VCaP (cell line): Measurements from ENCODE around the gene SERPINB5.
A peak's percentile ranks its signal among the peaks of the same experiment; 100 is the strongest.

Experiments used
- H3K27ac ChIP-seq: fragments of 450-650 bp; 2 replicates; pipeline ENCODE4 v1.5.1; 2017
- CTCF ChIP-seq: fragments of 450-650 bp; conservative IDR thresholded peaks from 2 replicates; pipeline ENCODE4 v1.5.1; 2017; ENCODE audit warnings: mild to moderate bottlenecking, moderate library complexity

Gene SERPINB5

GRCh38 chr18:63480915-63481314 lies 4.2 kb downstream of the SERPINB5 start:
- no peak for TF ChIP-seq CTCF
- no peak overlapping the region for H3K27ac ChIP-seq

- no peak for TF ChIP-seq CTCF
- H3K27ac ChIP-seq, result no peak overlapping the region
Observed at GRCh38 chr18:63487676-63488075, 10.9 kb downstream of the SERPINB5 start.

- no peak for TF ChIP-seq CTCF
- no peak overlapping the region for H3K27ac ChIP-seq
Observed at GRCh38 chr18:63488160-63488559, 11.4 kb downstream of the SERPINB5 start.

GRCh38 chr18:63492851-63493250 lies 16.1 kb downstream of the SERPINB5 start:
- H3K27ac ChIP-seq, result no peak overlapping the region

GRCh38 chr18:63495675-63496074 lies 18.9 kb downstream of the SERPINB5 start:
- no peak for TF ChIP-seq CTCF
- H3K27ac ChIP-seq, result no peak overlapping the region

More at GRCh38 chr18:63492851-63493250, 16.1 kb downstream of the SERPINB5 start:
- TF ChIP-seq CTCF, result no peak

- peak; percentile 55 for TF ChIP-seq CTCF
- no peak overlapping the region for H3K27ac ChIP-seq
Observed at GRCh38 chr18:63505566-63506335, 29.0 kb downstream of the SERPINB5 start.

- no peak overlapping the region for H3K27ac ChIP-seq
- peak; percentile 9 for TF ChIP-seq CTCF
Observed at GRCh38 chr18:63506336-63506646, 29.5 kb downstream of the SERPINB5 start.
